NCI-H460 (cell line): ENCODE results near the gene QRFP. TPM values are rescaled to one million over a fixed set of nuclear protein-coding genes. Genes with fewer than 3 reads are reported as not detected.
A peak's percentile ranks its signal among the peaks of the same experiment; 100 is the strongest.
"Not testable (repeated sequence)": the region's sequence is repeated elsewhere in the genome, so short reads cannot be mapped to it uniquely, and the experiment has no call there.

Source experiments
- DNase-seq: peaks from one replicate; pipeline ENCODE4 v3.0.0-alpha.2; 2016; ENCODE audit warnings: low read depth; ENCODE audit errors: extremely low read depth
- total RNA-seq: library from RNA; depleted of rRNA; stranded (reverse); fragments of >200 nt; shearing (Covaris generic); gene quantifications from 2 replicates; pipeline ENCODE4 v1.2.3, GENCODE V29; 2014

Gene QRFP
- total RNA-seq, 1 experiment from 2014 or later, result not detected

DNA sequence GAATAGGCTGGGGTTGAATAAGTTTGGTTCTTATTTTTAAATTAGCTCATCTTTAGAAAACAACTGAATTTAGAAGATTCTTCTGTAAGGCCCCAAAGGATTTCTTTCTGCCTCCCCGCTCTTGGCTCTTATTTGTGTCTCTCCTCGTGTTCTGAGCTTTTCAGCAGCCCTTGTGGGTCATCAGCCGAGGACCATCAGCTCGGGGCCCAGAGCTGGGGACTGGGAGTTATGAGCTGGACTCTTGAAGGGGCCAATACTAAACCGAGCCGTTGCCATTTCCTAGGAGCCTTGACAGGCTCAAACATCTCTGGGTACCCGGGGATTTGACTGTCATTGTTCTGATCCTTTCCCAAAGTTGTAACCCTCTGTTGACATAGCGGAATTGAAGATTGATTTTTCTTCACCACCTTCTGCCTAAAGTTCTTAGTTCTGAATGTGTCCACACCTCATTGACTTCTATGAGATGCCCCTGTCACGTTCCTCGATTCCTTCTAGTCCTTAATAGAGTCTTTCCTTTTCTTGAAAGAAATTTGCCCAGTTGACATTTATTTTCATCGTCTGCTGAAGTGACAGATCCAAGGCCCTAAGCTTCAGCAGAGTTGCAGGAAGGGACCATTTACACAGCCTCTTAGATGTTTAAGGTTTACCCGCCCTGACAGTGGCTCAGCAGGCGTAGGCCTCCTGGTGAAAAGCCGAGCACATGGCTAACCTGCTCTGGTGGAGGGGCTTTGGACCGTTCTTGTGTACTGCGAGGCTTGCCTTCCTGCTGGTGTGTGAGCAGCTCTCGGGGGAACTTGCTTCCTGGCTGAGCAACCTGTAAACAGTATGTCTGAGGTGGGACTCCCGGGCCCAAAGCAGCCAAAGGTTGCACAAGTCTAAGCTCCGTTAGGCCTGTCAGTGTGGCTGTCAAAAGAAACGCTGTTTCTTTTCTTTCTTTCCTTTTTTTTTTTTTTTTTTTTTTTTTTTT is 37.6 kb downstream of the QRFP start:
- DNase-seq, result no peak

DNA sequence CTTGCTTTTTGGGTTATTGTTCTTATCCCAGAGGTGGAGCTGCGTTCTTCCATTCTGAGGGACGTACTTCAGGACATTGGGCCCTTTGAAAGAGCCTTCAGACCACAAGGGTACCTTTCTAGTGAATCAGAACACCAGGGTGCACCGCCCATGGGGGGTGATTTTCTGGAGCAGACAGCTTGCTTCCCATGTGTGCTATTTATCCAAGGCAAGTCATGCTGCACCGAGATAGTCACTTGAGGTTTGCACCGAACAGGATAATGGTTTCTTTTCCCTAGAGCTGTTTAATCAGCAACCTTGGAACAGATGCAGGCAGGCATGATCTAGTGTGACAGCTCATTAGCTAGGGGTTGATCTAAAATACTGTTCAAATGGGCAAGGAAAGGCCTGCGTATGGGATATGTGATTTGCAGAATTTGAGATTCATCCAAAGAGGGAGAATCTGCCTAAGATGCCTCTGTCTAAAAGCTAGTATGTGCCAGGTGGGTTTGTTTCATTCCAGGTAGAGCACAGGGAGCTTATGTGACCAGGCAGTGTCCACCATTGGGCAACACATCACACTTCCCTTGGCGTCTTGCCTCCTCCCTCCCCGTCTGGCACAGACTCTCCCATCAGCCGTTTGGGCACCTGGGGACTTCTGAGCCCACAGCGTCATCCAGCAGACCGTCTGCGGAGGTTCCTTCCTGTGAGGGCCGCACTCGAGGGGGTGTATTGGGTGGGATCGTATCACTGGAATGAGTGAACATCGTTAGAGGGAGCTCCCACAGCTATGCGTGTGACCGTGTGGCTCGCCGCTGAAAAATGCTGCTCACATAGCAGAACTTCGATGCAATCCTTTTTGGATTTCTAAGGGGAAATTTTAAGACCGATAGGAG is 38.5 kb downstream of the QRFP start:
- DNase-seq, result no peak

DNA sequence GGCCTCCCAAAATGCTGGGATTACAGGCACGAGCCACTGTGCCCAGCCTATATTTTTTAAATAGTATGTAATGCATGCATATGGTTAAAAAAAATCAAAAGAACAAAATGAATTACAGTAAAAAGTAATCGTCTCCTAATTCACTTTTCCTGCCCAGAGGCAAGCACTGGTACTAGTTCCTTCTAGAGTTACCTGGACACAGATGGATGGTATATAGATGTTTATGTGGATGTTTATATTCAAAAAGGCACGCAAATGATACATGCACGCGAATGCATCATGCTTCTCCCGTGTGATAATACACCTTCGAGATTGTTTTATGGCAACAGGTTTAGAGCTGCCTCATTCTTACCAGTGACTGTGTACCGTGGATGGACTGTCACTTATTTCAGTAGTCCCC is 40.1 kb downstream of the QRFP start:
- no peak for DNase-seq

DNA sequence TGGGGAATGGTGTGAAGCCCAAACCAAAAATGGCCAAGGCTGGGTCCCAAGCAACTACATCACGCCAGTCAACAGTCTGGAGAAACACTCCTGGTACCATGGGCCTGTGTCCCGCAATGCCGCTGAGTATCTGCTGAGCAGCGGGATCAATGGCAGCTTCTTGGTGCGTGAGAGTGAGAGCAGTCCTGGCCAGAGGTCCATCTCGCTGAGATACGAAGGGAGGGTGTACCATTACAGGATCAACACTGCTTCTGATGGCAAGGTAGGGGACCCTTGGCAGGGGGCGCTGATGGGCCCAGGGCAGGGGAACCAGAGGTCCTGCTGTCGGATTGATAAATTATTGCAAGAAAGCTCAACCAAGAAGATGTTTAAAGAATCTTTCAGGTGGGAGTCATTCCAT is 41.8 kb downstream of the QRFP start:
- no peak for DNase-seq

DNA sequence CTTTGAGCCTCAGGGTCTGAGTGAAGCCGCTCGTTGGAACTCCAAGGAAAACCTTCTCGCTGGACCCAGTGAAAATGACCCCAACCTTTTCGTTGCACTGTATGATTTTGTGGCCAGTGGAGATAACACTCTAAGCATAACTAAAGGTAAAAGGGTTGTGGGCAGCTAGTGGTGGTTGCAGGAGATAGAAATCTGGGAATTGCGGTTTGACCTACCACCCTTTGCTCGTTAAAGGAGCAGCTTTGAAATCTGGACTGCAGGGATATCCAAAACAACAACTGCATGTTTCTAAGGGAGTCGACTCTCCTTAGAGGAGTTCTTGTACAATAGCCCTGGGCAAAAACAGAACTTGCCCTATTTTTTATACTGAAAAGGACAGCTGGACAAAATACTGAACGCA is 42.5 kb downstream of the QRFP start:
- DNase-seq, result no peak

DNA sequence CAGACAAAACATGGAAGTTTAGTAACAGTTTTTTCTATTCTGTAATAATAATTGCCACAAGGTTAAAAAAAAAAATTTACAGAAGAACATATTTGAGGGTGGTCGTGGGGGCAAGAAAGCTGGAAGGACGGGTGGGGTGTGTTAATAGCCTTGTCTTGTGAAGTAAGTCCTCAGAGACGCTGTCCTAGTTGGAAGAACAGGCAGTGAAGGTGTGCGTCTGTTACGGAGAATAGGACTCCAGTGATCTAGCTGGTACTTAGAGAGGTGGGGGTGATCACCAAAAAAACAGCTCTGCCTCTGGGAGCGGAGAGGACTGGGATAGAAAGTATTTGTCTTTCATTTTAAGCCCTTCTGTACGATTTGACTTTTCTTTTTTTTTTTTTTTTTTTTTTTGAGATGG is 43.8 kb downstream of the QRFP start:
- DNase-seq, result no peak

DNA sequence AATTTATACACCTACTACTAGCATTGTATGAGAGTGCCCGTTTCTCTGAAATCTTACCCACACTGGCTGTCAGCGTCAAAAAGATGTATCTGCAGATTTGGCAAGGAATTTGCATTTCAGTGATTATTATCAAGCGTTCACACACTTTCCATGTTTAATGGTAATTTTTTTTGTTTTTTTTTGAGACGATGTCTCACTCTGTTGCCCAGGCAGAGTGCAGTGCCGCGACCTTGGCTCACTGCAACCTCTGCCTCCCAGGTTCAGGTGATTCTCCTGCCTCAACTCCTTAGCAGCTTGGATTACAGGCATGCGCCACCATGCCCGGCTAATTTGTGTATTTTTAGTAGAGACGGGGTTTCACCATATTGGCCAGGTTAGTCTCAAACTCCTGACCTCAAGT is 47.3 kb downstream of the QRFP start:
- DNase-seq, result no peak

DNA sequence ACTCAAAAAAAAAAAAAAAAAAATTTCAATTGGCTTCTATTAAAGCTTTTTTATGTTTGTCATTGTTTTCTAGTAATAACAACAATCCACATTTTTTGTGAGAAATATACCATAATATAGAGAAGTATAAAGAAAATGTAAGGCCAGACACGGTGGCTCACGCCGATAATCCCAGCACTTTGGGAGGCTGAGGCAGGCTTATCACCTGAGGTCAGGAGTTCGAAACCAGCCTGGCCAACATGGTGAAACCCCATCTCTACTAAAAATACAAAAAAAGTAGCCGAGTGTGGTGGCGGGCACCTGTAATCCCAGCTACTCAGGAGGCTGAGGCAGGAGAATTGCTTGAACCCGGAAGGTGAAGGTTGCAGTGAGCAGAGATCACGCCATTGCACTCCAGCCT is 48.1 kb downstream of the QRFP start:
- DNase-seq, result not testable (repeated sequence)

DNA sequence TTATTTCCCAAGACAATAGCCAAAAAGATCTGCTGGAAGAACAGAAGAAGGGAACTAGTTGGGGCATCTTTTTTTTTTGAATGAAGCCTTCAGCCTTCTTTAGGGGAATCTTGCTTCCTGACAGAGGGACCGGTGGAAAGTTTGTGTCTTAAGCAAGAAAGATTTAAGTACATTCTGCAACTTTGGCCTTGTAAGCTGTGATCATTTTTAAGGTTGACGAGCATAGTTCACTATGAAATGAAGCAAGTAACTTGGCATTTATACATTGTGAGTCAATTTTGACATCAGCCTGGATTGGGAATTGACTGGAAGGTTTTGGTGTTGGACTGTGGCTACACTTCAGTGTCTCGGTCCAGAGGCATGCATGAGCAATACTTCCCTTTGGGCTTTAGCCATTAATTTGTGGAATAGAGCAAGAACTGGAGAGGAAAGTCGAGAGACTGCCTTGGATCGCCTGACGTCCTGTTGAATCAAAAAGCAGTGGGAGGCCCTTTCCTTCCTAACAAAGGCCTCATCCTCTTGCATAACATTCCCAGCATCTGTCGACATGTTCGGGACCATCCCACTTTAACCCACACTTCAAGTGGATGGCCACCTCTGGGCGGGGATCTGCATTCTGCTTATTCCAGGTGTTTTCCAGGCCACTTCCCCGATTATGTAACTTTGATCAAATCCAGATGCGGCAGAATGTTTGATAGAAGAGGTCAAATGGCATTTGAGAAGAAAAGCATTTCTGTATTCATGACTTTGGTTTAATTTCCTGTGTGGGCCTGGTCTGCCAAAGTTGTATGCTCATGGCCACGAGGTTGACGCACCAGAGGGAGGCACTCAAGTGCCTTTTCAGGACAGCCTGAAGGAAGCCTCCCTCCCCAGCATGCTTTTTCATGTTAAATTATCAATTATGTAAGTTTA is 49.0 kb downstream of the QRFP start:
- peak; percentile 77 for DNase-seq

DNA sequence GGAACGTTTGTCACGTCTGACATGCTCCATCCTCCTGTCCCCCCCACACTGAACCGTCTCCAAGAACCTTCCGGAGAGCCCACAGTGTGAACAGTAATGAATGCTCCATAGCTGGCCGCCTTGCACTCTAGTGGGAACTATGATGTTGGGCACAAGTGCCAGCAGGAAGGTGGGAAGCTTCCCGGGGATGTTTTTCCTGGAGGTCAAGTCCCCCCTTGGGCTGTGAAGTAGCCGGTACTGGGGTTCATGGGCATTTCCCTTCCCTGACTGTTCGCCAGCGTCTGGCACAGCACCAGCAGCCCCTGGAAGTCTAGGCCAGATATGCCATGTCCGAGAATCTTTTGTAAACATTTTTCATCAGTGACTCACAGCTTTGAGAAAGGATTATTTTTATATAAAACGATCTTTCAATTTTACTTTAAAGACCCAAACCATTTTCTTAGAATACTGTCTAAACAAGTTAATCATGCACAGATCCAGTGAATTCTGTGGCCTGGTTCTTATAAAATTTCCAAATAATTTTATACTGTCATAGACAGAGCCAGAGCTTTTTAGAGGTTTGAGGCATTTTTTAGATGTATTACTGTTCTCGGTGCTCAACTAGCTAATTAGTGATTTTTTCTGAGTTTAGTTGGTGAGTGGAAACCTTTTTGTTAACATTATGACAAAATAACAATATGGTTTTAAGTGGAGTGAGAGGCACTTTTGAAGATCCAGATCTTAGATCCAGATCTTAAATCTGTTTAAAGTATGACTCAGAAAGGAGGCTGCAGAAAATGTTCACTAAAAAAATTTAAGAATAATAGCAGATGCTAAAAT is 49.9 kb downstream of the QRFP start:
- DNase-seq, result peak; percentile 61

DNA sequence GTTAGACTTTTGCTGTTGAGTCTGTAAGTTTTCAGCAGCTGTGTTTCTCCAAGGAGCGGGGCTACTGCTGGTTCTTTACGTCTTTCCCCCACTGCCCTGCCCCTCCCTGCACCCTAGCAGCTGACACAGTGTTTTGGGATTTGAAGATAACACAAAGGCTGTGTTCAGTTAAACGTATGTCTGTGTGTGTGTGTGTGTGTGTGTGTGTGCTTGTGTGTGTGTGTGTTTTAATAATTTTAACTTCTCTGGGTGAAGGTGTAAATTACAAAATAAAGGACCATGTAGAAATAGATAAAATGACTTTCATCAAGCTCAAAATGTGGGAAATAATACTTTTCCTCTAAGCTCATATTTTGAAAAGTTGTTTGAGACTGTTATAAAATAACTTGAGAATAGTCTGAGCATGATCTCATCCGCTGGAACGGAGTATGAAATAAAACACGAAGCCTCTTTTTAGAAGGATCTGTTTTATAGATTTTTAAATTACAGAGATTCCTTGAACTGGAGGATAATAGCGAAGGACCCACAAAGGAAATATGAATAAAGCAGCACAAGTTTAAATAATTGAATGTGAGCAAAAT is 50.6 kb downstream of the QRFP start:
- DNase-seq, result peak; percentile 36

DNA sequence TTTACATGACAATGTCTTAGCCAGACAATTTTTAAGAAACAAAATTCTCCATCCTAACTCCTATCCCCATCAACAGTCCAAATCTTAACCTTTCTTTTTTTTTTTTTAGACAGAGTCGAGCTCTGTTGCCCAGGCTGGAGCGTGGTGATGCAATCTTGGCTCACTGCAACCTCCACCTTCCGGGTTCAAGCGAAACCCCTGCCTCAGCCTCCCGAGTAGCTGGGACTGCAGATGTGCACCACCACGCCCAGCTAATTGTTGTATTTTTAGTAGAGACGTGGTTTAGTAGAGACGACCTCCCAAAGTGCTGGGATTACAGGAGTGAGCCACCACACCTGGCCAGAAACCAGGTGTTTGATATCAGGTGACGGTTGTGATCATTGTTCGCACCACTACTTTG is 51.4 kb downstream of the QRFP start:
- DNase-seq, result no peak

DNA sequence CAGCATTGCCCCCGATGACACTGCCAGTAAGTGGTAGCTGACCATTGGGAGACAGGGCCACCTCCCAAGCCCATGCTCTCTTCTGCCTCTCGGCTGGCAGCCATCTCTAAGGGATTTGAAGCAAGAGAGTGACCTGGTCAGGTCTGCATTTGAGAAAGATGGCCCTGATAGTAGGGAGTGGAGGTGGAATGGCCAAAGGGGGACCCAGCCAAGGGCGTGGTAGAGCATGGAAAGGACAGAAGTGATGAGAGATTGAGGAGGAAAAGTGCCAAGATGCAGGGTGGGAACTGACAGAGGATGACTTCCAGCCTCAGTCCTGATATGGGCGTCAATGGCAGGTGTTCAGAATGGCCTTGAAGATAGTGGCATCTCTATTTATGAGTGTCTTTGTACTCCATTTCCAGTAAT is 52.6 kb downstream of the QRFP start:
- no peak for DNase-seq

DNA sequence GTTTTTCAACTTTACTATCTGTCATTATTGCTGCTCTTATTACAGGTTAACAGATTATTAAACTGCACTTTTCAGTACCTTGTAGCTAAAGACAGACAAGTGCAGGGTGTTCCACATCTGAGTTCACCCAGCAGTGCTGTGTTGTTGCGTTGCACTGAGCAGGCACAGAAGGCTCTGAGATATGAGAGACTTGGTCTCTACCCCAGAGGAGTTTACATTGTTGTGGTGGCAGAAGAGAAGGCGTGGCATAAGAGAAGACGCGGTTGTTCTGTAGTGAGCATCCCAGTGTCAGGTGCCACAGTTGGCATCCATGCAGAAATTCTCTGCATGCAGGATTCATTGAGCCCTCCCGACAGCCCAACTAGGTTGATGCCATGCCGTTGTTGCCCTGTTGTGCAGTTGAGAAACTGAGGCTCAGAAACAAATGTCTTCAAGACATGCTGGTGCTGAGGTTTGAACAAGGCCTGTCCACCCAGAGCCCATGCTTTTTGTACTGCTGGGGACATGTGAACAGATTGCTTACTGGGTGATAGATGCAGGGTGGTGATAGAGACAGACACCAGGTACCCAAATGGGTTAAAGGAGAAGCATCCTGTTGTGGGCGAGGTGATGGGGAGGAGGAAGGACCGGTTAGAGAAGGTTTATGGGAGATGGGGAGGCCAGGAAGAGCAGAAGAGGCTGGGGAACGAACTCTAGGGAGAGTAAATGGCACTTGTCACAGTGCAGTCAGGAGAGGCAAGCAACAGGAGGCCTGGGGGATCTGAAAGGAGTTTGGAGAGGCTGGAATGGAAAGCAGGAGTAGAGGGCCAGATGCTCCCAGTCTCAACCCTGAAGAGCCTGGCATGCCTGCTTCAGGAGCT is 53.3 kb downstream of the QRFP start:
- DNase-seq, result no peak
